Uterus (tissue), 2 donors: ENCODE results near the gene DRAM1.

ENCODE experiments used
- CTCF ChIP-seq, 4 experiments: fragments of 200-600 bp in 2 of 4; fragments of 450-650 bp in 2 of 4; sonication (generic) in 2 of 4; IDR thresholded peaks; one replicate each; pipeline ENCODE4 v1.5.1; 2016 to 2019; ENCODE audit warnings: antibody characterized with exemption in 4 of 4, mild to moderate bottlenecking in 2 of 4, moderate library complexity in 1 of 4
- POLR2A ChIP-seq, 2 donors: fragments of 450-650 bp; IDR thresholded peaks; one replicate each; pipeline ENCODE4 v1.6.1; 2016; ENCODE audit warnings: antibody characterized with exemption in 2 of 2, mild to moderate bottlenecking in 1 of 2, moderate library complexity in 1 of 2

GRCh38 chr12:101891462-101891971, 14.1 kb downstream of the DRAM1 start:
- TF ChIP-seq CTCF (IDR thresholded peaks at IDR 0.05), result no peak
- TF ChIP-seq POLR2A (IDR thresholded peaks at IDR 0.05), result no peak
